HL-60 (cell line): ENCODE measurements around the gene XXYLT1.

ENCODE experiments used
- GABPA ChIP-seq: IDR thresholded peaks from 2 replicates; pipeline ENCODE4 v1.6.1; 2012; ENCODE audit warnings: low read depth
- POLR2AphosphoS5 ChIP-seq: IDR thresholded peaks from 2 replicates; pipeline ENCODE4 v1.6.1; 2012; ENCODE audit warnings: low read depth
- TF ChIP-seq, protein P1 (sequence below): IDR thresholded peaks from one replicate; pipeline ENCODE4 v1.5.1; 2011; ENCODE audit warnings: low read length, control low read depth, inconsistent platforms; ENCODE audit not compliant: insufficient read depth

DNA sequence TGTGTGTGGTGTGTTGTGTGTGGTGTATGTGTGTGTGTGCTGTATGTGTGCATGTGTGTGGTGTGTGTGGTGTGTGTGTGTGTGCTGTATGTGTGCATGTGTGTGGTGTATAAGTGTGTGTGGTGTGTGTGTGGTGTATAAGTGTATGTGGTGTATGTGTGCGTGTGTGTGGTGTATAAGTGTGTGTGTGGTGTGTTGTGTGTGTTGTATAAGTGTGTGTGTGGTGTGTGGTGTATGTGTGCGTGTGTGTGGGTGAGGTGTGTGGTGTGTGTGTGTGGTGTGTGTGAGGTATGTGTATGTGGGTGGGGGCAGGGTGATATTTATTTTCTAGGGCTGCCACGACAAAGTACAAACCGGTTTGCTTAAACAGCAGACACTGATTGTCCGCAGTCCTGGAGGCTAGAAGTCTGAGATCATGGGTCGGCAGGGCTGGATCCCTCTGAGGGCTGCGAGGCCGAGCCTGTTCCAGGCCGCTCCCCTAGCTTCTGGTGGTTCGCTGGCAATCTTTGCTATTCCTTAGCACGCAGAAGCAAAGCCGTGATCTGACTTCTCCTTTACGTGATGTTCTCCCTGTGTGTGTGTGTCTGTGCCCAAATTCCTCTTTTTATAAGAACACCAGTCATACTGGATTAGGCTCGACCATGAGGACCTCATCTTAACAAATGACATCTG is 160.2 kb downstream of the XXYLT1 start:
- TF ChIP-seq, protein P1, sequence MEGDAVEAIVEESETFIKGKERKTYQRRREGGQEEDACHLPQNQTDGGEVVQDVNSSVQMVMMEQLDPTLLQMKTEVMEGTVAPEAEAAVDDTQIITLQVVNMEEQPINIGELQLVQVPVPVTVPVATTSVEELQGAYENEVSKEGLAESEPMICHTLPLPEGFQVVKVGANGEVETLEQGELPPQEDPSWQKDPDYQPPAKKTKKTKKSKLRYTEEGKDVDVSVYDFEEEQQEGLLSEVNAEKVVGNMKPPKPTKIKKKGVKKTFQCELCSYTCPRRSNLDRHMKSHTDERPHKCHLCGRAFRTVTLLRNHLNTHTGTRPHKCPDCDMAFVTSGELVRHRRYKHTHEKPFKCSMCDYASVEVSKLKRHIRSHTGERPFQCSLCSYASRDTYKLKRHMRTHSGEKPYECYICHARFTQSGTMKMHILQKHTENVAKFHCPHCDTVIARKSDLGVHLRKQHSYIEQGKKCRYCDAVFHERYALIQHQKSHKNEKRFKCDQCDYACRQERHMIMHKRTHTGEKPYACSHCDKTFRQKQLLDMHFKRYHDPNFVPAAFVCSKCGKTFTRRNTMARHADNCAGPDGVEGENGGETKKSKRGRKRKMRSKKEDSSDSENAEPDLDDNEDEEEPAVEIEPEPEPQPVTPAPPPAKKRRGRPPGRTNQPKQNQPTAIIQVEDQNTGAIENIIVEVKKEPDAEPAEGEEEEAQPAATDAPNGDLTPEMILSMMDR = no peak
- TF ChIP-seq POLR2AphosphoS5 = no peak
- no peak for TF ChIP-seq GABPA
